ENCODE results near the gene AP1M1. TPM values are rescaled to one million over a fixed set of nuclear protein-coding genes. Genes with fewer than 3 reads are reported as not detected.

The AP1M1 gene
- total RNA-seq, 1 donor from 2014 or later = 85.5 TPM

DNA sequence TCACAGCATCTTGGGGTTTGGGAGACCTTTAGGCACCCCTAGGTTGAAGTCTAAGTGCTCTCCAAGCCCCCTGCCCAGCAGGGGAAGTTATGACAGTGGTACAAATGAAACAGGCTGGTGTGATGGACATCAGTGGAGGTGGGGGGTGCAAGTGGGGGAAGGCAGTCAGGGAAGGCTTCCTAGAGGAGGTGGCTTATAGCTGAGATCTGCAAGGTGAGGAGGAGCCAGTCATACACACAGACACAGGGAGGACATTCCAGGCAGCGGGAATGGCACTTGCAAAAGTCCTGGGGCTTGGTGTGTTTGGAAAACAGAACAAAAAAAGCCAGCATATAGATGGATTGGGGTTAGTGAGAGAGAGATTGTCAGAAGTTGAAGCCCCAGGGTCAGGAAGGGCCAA is 42.6 kb upstream of the AP1M1 start:
- H3K4me3 Mint-ChIP-seq (ENCODE audit: unreplicated experiment) = no peak overlapping the region
- H3K36me3 Mint-ChIP-seq (ENCODE audit: unreplicated experiment) = no peaks in the 10 kb centered on the region
- H3K27me3 Mint-ChIP-seq (ENCODE audit: unreplicated experiment) = peaks cover 11% of the 10 kb centered on the region
- H3K4me1 Mint-ChIP-seq (ENCODE audit: unreplicated experiment) = peaks cover 2% of the 10 kb centered on the region
- TF ChIP-seq, protein P1, sequence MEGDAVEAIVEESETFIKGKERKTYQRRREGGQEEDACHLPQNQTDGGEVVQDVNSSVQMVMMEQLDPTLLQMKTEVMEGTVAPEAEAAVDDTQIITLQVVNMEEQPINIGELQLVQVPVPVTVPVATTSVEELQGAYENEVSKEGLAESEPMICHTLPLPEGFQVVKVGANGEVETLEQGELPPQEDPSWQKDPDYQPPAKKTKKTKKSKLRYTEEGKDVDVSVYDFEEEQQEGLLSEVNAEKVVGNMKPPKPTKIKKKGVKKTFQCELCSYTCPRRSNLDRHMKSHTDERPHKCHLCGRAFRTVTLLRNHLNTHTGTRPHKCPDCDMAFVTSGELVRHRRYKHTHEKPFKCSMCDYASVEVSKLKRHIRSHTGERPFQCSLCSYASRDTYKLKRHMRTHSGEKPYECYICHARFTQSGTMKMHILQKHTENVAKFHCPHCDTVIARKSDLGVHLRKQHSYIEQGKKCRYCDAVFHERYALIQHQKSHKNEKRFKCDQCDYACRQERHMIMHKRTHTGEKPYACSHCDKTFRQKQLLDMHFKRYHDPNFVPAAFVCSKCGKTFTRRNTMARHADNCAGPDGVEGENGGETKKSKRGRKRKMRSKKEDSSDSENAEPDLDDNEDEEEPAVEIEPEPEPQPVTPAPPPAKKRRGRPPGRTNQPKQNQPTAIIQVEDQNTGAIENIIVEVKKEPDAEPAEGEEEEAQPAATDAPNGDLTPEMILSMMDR (IDR thresholded peaks at IDR 0.05) = no peak
- no peak overlapping the region for H3K27ac Mint-ChIP-seq (ENCODE audit: unreplicated experiment)
- H3K9me3 Mint-ChIP-seq (ENCODE audit: unreplicated experiment) = no peaks in the 10 kb centered on the region
- DNase-seq (ENCODE audit: extremely low spot score, unreplicated experiment) = no peak

DNA sequence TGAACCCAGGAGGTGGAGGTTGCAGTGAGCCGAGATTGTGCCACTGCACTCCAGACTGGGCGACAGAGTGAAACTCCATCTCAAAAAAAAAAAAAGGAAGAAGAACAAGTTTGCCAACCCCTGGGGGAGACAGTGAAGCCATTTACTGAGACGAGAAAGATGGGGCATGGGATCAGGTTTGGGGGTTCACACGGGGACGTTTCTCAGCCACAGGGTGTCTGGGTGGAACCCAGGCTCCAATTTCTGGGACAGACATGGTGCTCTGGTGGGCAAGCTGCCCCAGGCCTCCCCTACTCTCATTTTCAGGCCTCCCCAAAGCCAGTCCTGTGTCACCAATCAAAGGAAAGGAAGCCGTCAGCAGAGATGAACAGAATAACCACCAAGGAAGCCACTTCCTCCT is 40.8 kb upstream of the AP1M1 start:
- H3K36me3 Mint-ChIP-seq (ENCODE audit: unreplicated experiment) = no peaks in the 10 kb centered on the region
- no peak overlapping the region for H3K27ac Mint-ChIP-seq (ENCODE audit: unreplicated experiment)
- H3K27me3 Mint-ChIP-seq (ENCODE audit: unreplicated experiment) = peaks cover 11% of the 10 kb centered on the region
- no peaks in the 10 kb centered on the region for H3K9me3 Mint-ChIP-seq (ENCODE audit: unreplicated experiment)
- H3K4me3 Mint-ChIP-seq (ENCODE audit: unreplicated experiment) = no peak overlapping the region
- TF ChIP-seq, protein P1 (IDR thresholded peaks at IDR 0.05) = no peak
- DNase-seq (ENCODE audit: extremely low spot score, unreplicated experiment) = no peak
- H3K4me1 Mint-ChIP-seq (ENCODE audit: unreplicated experiment) = peaks cover 12% of the 10 kb centered on the region

DNA sequence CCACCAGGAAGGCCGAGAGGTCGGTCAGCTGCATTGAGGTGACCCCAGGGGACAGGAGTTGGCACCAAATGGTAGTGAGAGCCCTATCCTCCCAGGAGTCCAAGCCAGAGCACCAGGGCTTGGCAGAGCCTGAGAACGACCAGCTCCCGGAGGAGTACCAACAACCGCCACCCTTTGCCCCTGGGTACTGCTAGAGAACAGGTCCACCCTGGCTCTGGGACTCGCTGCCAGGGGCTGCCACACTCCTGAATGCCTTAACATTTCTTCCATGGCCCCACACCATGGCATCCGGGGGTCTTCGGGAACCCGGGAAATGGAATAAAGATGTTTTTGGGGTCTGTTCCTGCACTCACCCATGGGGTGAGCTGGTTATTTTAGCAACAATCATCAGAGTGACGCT is 40.1 kb upstream of the AP1M1 start:
- TF ChIP-seq, protein P1 (IDR thresholded peaks at IDR 0.05) = no peak
- Mint-ChIP-seq H3K36me3 (ENCODE audit: unreplicated experiment) (no peaks in the 10 kb centered on the region), H3K4me3 (ENCODE audit: unreplicated experiment) (no peak overlapping the region), H3K27me3 (ENCODE audit: unreplicated experiment) (peaks cover 11% of the 10 kb centered on the region), H3K27ac (ENCODE audit: unreplicated experiment) (no peak overlapping the region), H3K9me3 (ENCODE audit: unreplicated experiment) (no peaks in the 10 kb centered on the region), H3K4me1 (ENCODE audit: unreplicated experiment) (peaks cover 15% of the 10 kb centered on the region)
- DNase-seq (ENCODE audit: extremely low spot score, unreplicated experiment) = no peak

DNA sequence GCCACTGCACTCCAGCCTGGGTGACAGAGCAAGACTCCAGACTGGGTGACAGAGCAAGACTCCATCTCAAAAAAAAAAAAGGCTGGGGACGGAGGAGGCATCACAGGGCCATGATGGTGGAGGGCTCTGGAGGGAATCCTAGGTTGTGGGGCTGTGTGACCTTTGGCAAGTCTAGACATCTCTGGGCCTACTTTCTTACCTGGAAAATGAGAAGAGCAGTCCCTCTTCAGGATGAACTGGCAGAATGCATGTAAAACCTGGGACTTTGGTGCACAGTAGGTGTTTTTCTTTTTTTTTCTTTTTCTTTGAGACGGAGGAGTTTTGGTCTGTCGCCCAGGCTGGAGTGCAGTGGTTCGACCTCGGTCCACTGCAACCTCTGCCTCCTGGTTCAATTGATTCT is 38.1 kb upstream of the AP1M1 start:
- no peak overlapping the region for H3K4me3 Mint-ChIP-seq (ENCODE audit: unreplicated experiment)
- peaks cover 8% of the 10 kb centered on the region for H3K27me3 Mint-ChIP-seq (ENCODE audit: unreplicated experiment)
- no peak overlapping the region for H3K27ac Mint-ChIP-seq (ENCODE audit: unreplicated experiment)
- TF ChIP-seq, protein P1 (IDR thresholded peaks at IDR 0.05) = no peak
- DNase-seq (ENCODE audit: extremely low spot score, unreplicated experiment) = no peak
- no peaks in the 10 kb centered on the region for H3K9me3 Mint-ChIP-seq (ENCODE audit: unreplicated experiment)
- H3K4me1 Mint-ChIP-seq (ENCODE audit: unreplicated experiment) = peaks cover 15% of the 10 kb centered on the region
- no peaks in the 10 kb centered on the region for H3K36me3 Mint-ChIP-seq (ENCODE audit: unreplicated experiment)

DNA sequence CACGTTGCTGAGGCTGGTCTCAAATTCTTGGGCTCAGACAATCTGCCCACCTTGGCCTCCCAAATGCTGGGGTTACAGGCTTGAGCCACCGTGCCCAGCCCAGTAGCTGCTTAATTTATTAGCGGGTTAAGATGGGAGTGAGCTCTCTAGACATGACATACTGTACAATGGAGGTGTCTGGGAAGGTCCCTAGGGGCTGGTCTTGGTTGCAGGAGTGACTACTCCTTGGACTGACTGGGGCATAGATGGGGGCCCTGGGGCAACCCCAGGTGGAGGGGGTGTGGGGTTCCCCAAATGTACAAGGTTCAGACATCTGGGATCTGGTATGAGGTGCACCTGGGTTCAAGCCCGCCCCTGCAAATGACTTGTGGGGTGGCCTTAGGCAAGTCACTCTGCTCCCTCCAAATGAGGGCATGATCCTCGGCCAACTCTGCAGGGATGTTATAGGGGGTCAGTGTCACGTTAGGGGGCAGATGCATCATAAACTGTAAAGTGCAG is 37.2 kb upstream of the AP1M1 start:
- TF ChIP-seq, protein P1 (IDR thresholded peaks at IDR 0.05) = no peak
- no peaks in the 10 kb centered on the region for H3K9me3 Mint-ChIP-seq (ENCODE audit: unreplicated experiment)

More for the DNA sequence above, 37.2 kb upstream of the AP1M1 start:
- Mint-ChIP-seq H3K4me3 (ENCODE audit: unreplicated experiment) (no peak overlapping the region), H3K27ac (ENCODE audit: unreplicated experiment) (no peak overlapping the region), H3K27me3 (ENCODE audit: unreplicated experiment) (no peaks in the 10 kb centered on the region), H3K36me3 (ENCODE audit: unreplicated experiment) (no peaks in the 10 kb centered on the region), H3K4me1 (ENCODE audit: unreplicated experiment) (peaks cover 15% of the 10 kb centered on the region)
- DNase-seq (ENCODE audit: extremely low spot score, unreplicated experiment) = no peak

All from osteocyte (in vitro differentiated cells).